ENCODE measurements around the gene UNC5A. TPM values are rescaled to one million over a fixed set of nuclear protein-coding genes. Genes with fewer than 3 reads are reported as not detected.

The UNC5A gene
- total RNA-seq, 4 donors from 2014 or later, result not detected

- WGBS, result under 1% methylated on average over 24 of the region's 48 CpGs
- Histone ChIP-seq H3K4me1 (peaks cover 18% of the 10 kb centered on the region), H3K27me3 (peaks cover 92% of the 10 kb centered on the region), H3K36me3 (no peaks in the 10 kb centered on the region), H3K9me3 (no peaks in the 10 kb centered on the region), H3K4me3 (peak overlapping the region; percentile 43), H3K27ac (no peak overlapping the region)
- DNase-seq (ENCODE audit: low spot score in 2 of 2), result no peak
- TF ChIP-seq POLR2A (IDR thresholded peaks at IDR 0.05), result no peak
These were observed 747 bp upstream of the UNC5A start for GRCh38 chr5:176809544-176810080.

- TF ChIP-seq POLR2AphosphoS5 (IDR thresholded peaks at IDR 0.05) (no peak), CTCF (IDR thresholded peaks at IDR 0.05) (no peak), POLR2A (IDR thresholded peaks at IDR 0.05) (no peak), EP300 (IDR thresholded peaks at IDR 0.05) (no peak)
- Histone ChIP-seq H3K4me1 (peaks cover 18% of the 10 kb centered on the region), H3K27me3 (peaks cover 96% of the 10 kb centered on the region), H3K27ac (no peak overlapping the region), H3K36me3 (no peaks in the 10 kb centered on the region), H3K9me3 (no peaks in the 10 kb centered on the region), H3K4me3 (peak overlapping the region; percentile 43)
- no peak for DNase-seq (ENCODE audit: low spot score in 2 of 2)
- 12% methylated on average over 15 of the region's 68 CpGs for WGBS
These were observed 535 bp downstream of the UNC5A start for GRCh38 chr5:176810687-176811501.

- no peak for TF ChIP-seq POLR2A (IDR thresholded peaks at IDR 0.05)
- WGBS, result 65% methylated on average over 13 of the region's 37 CpGs
- H3K27me3 ChIP-seq, result peaks cover 100% of the 10 kb centered on the region
These were observed 2.2 kb downstream of the UNC5A start for GRCh38 chr5:176812269-176813259.

GRCh38 chr5:176813587-176814312 lies 3.4 kb downstream of the UNC5A start:
- H3K4me3 ChIP-seq, result no peak overlapping the region
- TF ChIP-seq EP300 (IDR thresholded peaks at IDR 0.05) (no peak), POLR2A (IDR thresholded peaks at IDR 0.05) (no peak), POLR2AphosphoS5 (IDR thresholded peaks at IDR 0.05) (no peak), CTCF (IDR thresholded peaks at IDR 0.05) (no peak)
- no peak for DNase-seq (ENCODE audit: low spot score in 2 of 2)
- no peaks in the 10 kb centered on the region for H3K9me3 ChIP-seq
- peaks cover 100% of the 10 kb centered on the region for H3K27me3 ChIP-seq
- WGBS, result 71% methylated on average over 11 of the region's 16 CpGs
- H3K4me1 ChIP-seq, result peaks cover 31% of the 10 kb centered on the region
- no peaks in the 10 kb centered on the region for H3K36me3 ChIP-seq
- no peak overlapping the region for H3K27ac ChIP-seq

More at GRCh38 chr5:176812269-176813259, 2.2 kb downstream of the UNC5A start:
- H3K9me3 ChIP-seq, result no peaks in the 10 kb centered on the region
- no peak overlapping the region for H3K4me3 ChIP-seq
- H3K4me1 ChIP-seq, result peaks cover 23% of the 10 kb centered on the region
- no peak for DNase-seq (ENCODE audit: low spot score in 2 of 2)
- H3K36me3 ChIP-seq, result no peaks in the 10 kb centered on the region
- no peak overlapping the region for H3K27ac ChIP-seq

GRCh38 chr5:176814313-176814685 lies 3.9 kb downstream of the UNC5A start:
- Histone ChIP-seq H3K9me3 (no peaks in the 10 kb centered on the region), H3K4me1 (peaks cover 31% of the 10 kb centered on the region), H3K27ac (no peak overlapping the region), H3K4me3 (no peak overlapping the region), H3K36me3 (no peaks in the 10 kb centered on the region), H3K27me3 (peaks cover 100% of the 10 kb centered on the region)
- TF ChIP-seq POLR2A (IDR thresholded peaks at IDR 0.05) (no peak), POLR2AphosphoS5 (IDR thresholded peaks at IDR 0.05) (no peak), CTCF (IDR thresholded peaks at IDR 0.05) (no peak), EP300 (IDR thresholded peaks at IDR 0.05) (no peak)
- WGBS, result 73% methylated on average over 6 of the region's 6 CpGs
- DNase-seq (ENCODE audit: low spot score in 2 of 2), result no peak
